GM23248 (cell line): ENCODE data around the gene TRIM52. TPM values are rescaled to one million over a fixed set of nuclear protein-coding genes. Genes with fewer than 3 reads are reported as not detected.
"Not testable (repeated sequence)": the region's sequence is repeated elsewhere in the genome, so short reads cannot be mapped to it uniquely, and the experiment has no call there.

Experiments
- DNase-seq: peaks from one replicate; pipeline ENCODE4 v3.0.0-alpha.2; 2015
- H2AFZ ChIP-seq: fragments of 200-600 bp; sonication (generic); 2 replicates; pipeline ENCODE4 v1.6.1; 2016; ENCODE audit warnings: antibody characterized with exemption
- H3F3A ChIP-seq: fragments of 200-600 bp; sonication (generic); 2 replicates; pipeline ENCODE4 v1.6.1; 2016; ENCODE audit warnings: mild to moderate bottlenecking, antibody characterized with exemption, mixed run types; ENCODE audit not compliant: insufficient read depth
- H3K27ac ChIP-seq: fragments of 200-600 bp; sonication (generic); 2 replicates; pipeline ENCODE4 v1.5.1; 2016; ENCODE audit warnings: mild to moderate bottlenecking
- H3K27me3 ChIP-seq: fragments of 200-600 bp; sonication (generic); replicated peaks from 2 replicates; pipeline ENCODE4 v1.6.1; 2016; ENCODE audit warnings: mild to moderate bottlenecking; ENCODE audit not compliant: insufficient read depth
- H3K36me3 ChIP-seq: fragments of 200-600 bp; sonication (generic); 2 replicates; pipeline ENCODE4 v1.6.1; 2016; ENCODE audit warnings: low read depth, mild to moderate bottlenecking
- H3K4me1 ChIP-seq: fragments of 200-600 bp; sonication (generic); 2 replicates; pipeline ENCODE4 v1.6.1; 2016; ENCODE audit warnings: mild to moderate bottlenecking; ENCODE audit not compliant: insufficient read depth
- H3K4me2 ChIP-seq: fragments of 200-600 bp; sonication (generic); one replicate; pipeline ENCODE4 v1.6.1; 2016; ENCODE audit warnings: mild to moderate bottlenecking; ENCODE audit not compliant: unreplicated experiment
- H3K4me3 ChIP-seq: fragments of 200-600 bp; sonication (generic); 2 replicates; pipeline ENCODE4 v1.5.1; 2016; ENCODE audit warnings: mild to moderate bottlenecking
- H3K79me2 ChIP-seq: fragments of 200-600 bp; sonication (generic); 2 replicates; pipeline ENCODE4 v1.6.1; 2016; ENCODE audit warnings: mild to moderate bottlenecking; ENCODE audit not compliant: insufficient read depth
- H3K9ac ChIP-seq: fragments of 200-600 bp; sonication (generic); 2 replicates; pipeline ENCODE4 v1.6.1; 2016; ENCODE audit warnings: mild to moderate bottlenecking
- H3K9me2 ChIP-seq: fragments of 200-600 bp; sonication (generic); 2 replicates; pipeline ENCODE4 v1.6.1; 2016; ENCODE audit warnings: mixed run types, mild to moderate bottlenecking, moderate library complexity; ENCODE audit not compliant: insufficient read depth
- H3K9me3 ChIP-seq: fragments of 200-600 bp; sonication (generic); one replicate; pipeline ENCODE4 v1.6.1; 2017; ENCODE audit warnings: low read depth
- H4K20me1 ChIP-seq: fragments of 200-600 bp; sonication (generic); 2 replicates; pipeline ENCODE4 v1.6.0; 2016; ENCODE audit not compliant: insufficient read depth
- EZH2 ChIP-seq: fragments of 200-600 bp; sonication (generic); IDR thresholded peaks from 2 replicates; pipeline ENCODE4 v1.6.1; 2018; ENCODE audit warnings: antibody characterized with exemption, mild to moderate bottlenecking; ENCODE audit not compliant: insufficient read depth, poor library complexity, severe bottlenecking
- EZH2phosphoT487 ChIP-seq: fragments of 200-600 bp; sonication (generic); IDR thresholded peaks from 2 replicates; pipeline ENCODE4 v1.6.1; 2018; ENCODE audit warnings: antibody characterized with exemption, moderate library complexity, mild to moderate bottlenecking, low read depth; ENCODE audit not compliant: insufficient read depth
- WGBS, 2 experiments: methylation state at CpG; one replicate each; pipeline ENCODE4 v1.1.6; 2015 to 2017; ENCODE audit warnings: low lambda C conversion rate in 2 of 2, low coverage in 1 of 2; ENCODE audit errors: missing lambda C conversion rate in 2 of 2; 5-methylcytosine and 5-hydroxymethylcytosine counted together
- in situ Hi-C: fragments of 300-500 bp; cut with MboI; formaldehyde crosslinking; loops from 2 replicates; pipeline ENCODE4 v1.15.0; 2020
- polyA plus RNA-seq: library from polyadenylated mRNA; unstranded; fragments of >200 nt; fragmentation: Nextera tagmentation; extraction: Ambion mirVana; gene quantifications from 2 replicates; pipeline ENCODE4 v1.2.1, GENCODE V29; 2016
- total RNA-seq: library from RNA; depleted of rRNA; stranded (reverse); fragments of >200 nt; shearing (Covaris generic); gene quantifications from 2 replicates; pipeline ENCODE4 v1.2.3, GENCODE V29; 2014

Gene TRIM52
- total and polyA plus RNA-seq, 2 experiments from 2014 or later: 4.1 to 6.6 TPM

GRCh38 chr5:181280251-181280762 lies 19.4 kb upstream of the TRIM52 start:
- no peaks in the 10 kb centered on the region for H3K9me3 ChIP-seq
- H3K4me2 ChIP-seq: no peak overlapping the region
- no peak for DNase-seq
- no peaks in the 10 kb centered on the region for H4K20me1 ChIP-seq
- in situ Hi-C loops: no loop called here
- no peaks in the 10 kb centered on the region for H3K9me2 ChIP-seq
- WGBS, 2 experiments: 76 to 90% methylated on average over 6 to 7 of the region's 7 CpGs
- H3K79me2 ChIP-seq: no peaks in the 10 kb centered on the region
- no peak overlapping the region for H3K9ac ChIP-seq
- H3F3A ChIP-seq: no peaks in the 10 kb centered on the region
- H3K4me3 ChIP-seq: no peak overlapping the region
- H3K4me1 ChIP-seq: no peaks in the 10 kb centered on the region
- no peak overlapping the region for H3K27ac ChIP-seq
- H3K36me3 ChIP-seq: no peaks in the 10 kb centered on the region
- H2AFZ ChIP-seq: no peak overlapping the region
- TF ChIP-seq EZH2phosphoT487 (no peak), EZH2 (no peak)
- no peaks in the 10 kb centered on the region for H3K27me3 ChIP-seq

GRCh38 chr5:181273433-181273744 lies 12.4 kb upstream of the TRIM52 start:
- H3K9me3 ChIP-seq, H4K20me1 ChIP-seq, H3K9me2 ChIP-seq, H3K27ac ChIP-seq, DNase-seq, H3K27me3 ChIP-seq, H3K4me1 ChIP-seq, H3K9ac ChIP-seq, H3K4me2 ChIP-seq, H3K36me3 ChIP-seq, H2AFZ ChIP-seq, in situ Hi-C loops, H3F3A ChIP-seq, H3K79me2 ChIP-seq, H3K4me3 ChIP-seq: not testable (repeated sequence)
- WGBS, 2 experiments: 85 to 90% methylated on average over 27 to 28 of the region's 28 CpGs

- no peaks in the 10 kb centered on the region for H3K79me2 ChIP-seq
- H3K4me2 ChIP-seq: no peak overlapping the region
- H3K4me3 ChIP-seq: no peak overlapping the region
- H3K9ac ChIP-seq: no peak overlapping the region
- no peaks in the 10 kb centered on the region for H3F3A ChIP-seq
- in situ Hi-C loops: no loop called here
- no peaks in the 10 kb centered on the region for H3K36me3 ChIP-seq
- no peak for DNase-seq
- no peaks in the 10 kb centered on the region for H3K4me1 ChIP-seq
- H2AFZ ChIP-seq: no peak overlapping the region
- no peaks in the 10 kb centered on the region for H4K20me1 ChIP-seq
- H3K27ac ChIP-seq: no peak overlapping the region
- WGBS, 2 experiments: 75 to 80% methylated on average over 3 of the region's 3 CpGs
- TF ChIP-seq EZH2phosphoT487: no peak
- TF ChIP-seq EZH2: no peak
- H3K9me3 ChIP-seq: no peaks in the 10 kb centered on the region
- no peaks in the 10 kb centered on the region for H3K9me2 ChIP-seq
- H3K27me3 ChIP-seq: no peaks in the 10 kb centered on the region
Measured at GRCh38 chr5:181271081-181271480, 10.1 kb upstream of the TRIM52 start.

GRCh38 chr5:181267907-181268306 lies 7.0 kb upstream of the TRIM52 start:
- H3K36me3 ChIP-seq, H3F3A ChIP-seq, H3K4me2 ChIP-seq, DNase-seq, H3K4me1 ChIP-seq, in situ Hi-C loops, H3K9me3 ChIP-seq, H3K4me3 ChIP-seq, H3K9me2 ChIP-seq, H4K20me1 ChIP-seq, H2AFZ ChIP-seq, H3K27ac ChIP-seq, H3K27me3 ChIP-seq, H3K9ac ChIP-seq, H3K79me2 ChIP-seq: not testable (repeated sequence)
- WGBS, 2 experiments: 85 to 89% methylated on average over 12 of the region's 12 CpGs

- H3F3A ChIP-seq, H3K27me3 ChIP-seq, in situ Hi-C loops, H3K9me3 ChIP-seq, H3K4me3 ChIP-seq, H3K36me3 ChIP-seq, H3K9ac ChIP-seq, H3K4me1 ChIP-seq, H3K9me2 ChIP-seq, H3K4me2 ChIP-seq, H2AFZ ChIP-seq, H4K20me1 ChIP-seq, DNase-seq, H3K27ac ChIP-seq: not testable (repeated sequence)
- H3K79me2 ChIP-seq: peaks cover 11% of the 10 kb centered on the region
- WGBS, 2 experiments: 80 to 81% methylated on average over 8 of the region's 8 CpGs
Measured at GRCh38 chr5:181267291-181267904, 6.5 kb upstream of the TRIM52 start.
